ENCODE results near the gene TNRC18. TPM values are rescaled to one million over a fixed set of nuclear protein-coding genes. Genes with fewer than 3 reads are reported as not detected.
"Not testable (repeated sequence)": the region's sequence is repeated elsewhere in the genome, so short reads cannot be mapped to it uniquely, and the experiment has no call there.

Gene TNRC18
- total RNA-seq, 4 donors from 2014 or later, result 79.9 to 160 (median 91.3) TPM

DNA sequence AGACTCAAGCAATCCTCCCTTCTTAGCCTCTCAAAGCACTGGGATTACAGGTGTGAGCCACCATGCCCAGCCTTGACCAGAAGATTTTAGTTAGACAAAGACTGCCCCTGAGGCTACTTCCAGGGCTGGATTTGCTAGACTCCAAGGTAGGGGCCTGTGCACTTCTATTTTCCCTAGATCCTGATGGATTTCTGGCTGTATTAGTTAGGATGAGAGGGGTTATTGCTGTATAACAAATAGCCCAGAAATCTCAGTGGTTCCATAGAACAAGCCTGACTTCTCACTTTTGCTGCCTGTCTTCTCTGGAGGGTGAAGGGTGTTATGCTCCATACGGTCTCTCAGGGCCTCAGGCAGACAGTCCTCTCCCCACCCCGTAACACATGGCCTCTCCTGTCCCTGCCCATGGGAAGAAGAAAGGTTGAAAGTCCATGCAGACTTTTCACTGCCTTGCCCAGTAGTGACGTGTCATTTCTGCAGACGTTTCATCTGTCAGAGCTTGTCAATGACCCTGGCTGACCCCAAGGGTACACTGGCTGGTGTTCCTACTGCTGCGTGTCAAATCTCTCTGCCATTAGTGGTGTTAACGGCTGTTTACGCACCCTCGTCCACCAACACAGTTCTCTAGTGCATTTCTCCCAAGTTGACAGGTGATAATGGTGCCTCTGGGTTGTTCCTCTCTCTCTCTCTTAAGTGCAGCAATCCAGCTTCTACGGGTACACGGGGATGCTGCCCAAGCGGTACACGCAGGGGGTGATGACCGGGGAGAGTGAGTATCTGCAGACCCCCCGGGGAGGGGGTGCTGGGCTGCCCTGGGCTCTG is 129.3 kb downstream of the TNRC18 start:
- H3K4me3 ChIP-seq (ENCODE audit: low read depth, poor library complexity, severe bottlenecking), result no peak overlapping the region
- TF ChIP-seq POLR2A (IDR thresholded peaks at IDR 0.05), result no peak
- no peak for TF ChIP-seq CTCF (IDR thresholded peaks at IDR 0.05)
- intact Hi-C loops (cut with DNase I; ENCODE audit: low total_unique reads), result no loop called here
- DNase-seq (ENCODE audit: low spot score in 2 of 2), result no peak
- WGBS, 2 donors, result 83 to 88% methylated on average over 13 to 14 of the region's 14 CpGs

DNA sequence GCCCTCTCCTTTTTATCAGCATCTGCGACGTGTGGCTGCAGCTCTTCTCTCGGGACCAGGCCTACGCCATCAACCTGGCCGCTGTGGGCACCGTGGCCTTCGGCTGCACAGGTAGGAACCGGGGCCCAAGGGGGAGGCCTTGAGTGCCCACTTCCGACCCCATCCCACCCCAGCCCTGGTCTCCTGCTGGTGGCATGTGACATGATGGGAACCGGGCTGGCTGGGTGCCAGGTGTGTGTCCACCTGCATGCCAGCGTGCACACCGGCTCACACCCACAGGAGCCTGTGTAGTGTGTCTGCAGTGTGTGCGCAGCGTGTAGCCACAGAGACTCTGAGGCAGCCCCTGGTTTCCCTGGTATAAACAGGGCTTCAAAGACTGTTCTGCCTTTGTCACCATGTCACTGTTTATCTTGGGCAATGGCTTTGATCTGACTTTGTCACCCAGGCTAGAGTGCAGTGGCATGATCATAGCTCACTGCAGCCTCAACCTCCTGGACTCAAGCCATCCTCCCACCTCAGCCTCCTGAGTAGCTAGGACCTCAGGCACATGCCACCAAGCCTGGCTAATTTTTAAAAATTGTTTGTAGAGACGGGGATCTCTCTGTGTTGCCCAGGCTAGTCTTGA is 131.8 kb downstream of the TNRC18 start:
- H3K4me3 ChIP-seq (ENCODE audit: low read depth, poor library complexity, severe bottlenecking); intact Hi-C loops (cut with DNase I; ENCODE audit: low total_unique reads); DNase-seq (ENCODE audit: low spot score in 2 of 2): not testable (repeated sequence)
- WGBS, 2 donors, result 87 to 90% methylated on average over 13 to 15 of the region's 15 CpGs

DNA sequence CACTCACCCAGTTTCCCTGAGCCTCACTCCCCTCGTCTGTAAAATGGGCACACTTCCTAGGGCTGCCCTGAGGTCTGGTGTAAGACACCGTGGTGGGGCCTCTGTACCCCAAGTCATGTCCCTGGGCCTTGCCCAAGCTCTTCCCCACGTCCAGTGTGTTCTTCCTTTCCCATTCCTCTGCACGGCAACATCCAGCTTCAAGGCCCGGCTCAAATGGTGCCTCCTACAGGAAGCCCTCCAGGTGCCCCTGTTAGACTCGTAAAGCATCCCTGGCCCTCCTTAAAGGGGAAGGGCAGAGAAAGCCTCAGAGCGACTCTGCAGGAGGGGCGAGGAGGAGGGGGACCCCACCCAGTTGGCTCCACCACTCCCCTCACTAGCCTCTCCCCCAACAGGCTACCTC is 132.3 kb downstream of the TNRC18 start:
- DNase-seq (ENCODE audit: low spot score in 2 of 2), result no peak
- no peak overlapping the region for H3K4me3 ChIP-seq (ENCODE audit: low read depth, poor library complexity, severe bottlenecking)
- TF ChIP-seq POLR2A (IDR thresholded peaks at IDR 0.05), result no peak
- no peak for TF ChIP-seq CTCF (IDR thresholded peaks at IDR 0.05)
- intact Hi-C loops (cut with DNase I; ENCODE audit: low total_unique reads), result no loop called here
- WGBS, 2 donors, result 79 to 85% methylated on average over 8 of the region's 8 CpGs

DNA sequence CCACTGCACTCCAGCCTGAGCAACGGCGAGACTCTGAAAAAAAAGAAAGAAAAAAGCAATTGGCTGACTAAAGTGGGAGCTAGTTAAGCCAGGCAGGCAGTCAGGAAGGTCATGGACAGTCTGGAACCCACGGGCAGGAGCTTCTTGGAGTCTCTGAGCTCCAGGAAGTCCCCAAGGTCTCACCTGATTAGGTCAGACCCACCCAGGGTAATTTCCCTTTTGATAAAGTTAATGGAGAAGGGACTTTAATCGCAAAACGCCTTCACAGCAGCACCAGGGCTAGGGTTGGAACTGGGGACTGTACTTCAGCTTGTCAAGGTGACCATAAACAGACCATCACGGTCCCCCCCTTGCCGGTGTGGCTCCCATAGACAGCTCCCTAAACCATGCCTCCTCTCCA is 134.3 kb downstream of the TNRC18 start:
- intact Hi-C loops (cut with DNase I; ENCODE audit: low total_unique reads), result no loop called here
- TF ChIP-seq CTCF (IDR thresholded peaks at IDR 0.05), result no peak
- TF ChIP-seq POLR2A (IDR thresholded peaks at IDR 0.05), result no peak

DNA sequence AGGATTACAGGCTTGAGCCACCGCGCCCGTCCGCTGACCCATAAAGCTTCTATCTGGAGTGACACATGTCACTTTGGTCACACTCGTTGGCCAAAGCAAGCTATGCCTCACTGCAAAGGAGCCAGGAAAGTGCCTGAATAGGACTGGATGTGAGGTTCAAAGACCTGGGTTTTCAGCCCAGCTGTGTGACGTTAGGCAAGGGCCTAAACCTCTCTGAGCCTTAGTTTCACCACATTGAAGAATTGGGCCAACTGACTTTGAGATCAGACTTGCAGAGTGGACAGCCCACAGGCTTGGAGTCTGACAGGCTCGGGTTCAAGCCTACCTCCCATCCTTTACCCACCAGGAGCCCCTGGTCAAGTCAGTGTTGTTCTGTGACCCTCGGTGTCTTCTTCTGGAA is 135.1 kb downstream of the TNRC18 start:
- WGBS, 2 donors, result 87 to 94% methylated on average over 8 of the region's 8 CpGs
- intact Hi-C loops (cut with DNase I; ENCODE audit: low total_unique reads), result not testable (repeated sequence)

More for the DNA sequence above, 134.3 kb downstream of the TNRC18 start:
- WGBS, 2 donors, result 88 to 91% methylated on average over 7 of the region's 7 CpGs
- no peak overlapping the region for H3K4me3 ChIP-seq (ENCODE audit: low read depth, poor library complexity, severe bottlenecking)
- no peak for DNase-seq (ENCODE audit: low spot score in 2 of 2)

DNA sequence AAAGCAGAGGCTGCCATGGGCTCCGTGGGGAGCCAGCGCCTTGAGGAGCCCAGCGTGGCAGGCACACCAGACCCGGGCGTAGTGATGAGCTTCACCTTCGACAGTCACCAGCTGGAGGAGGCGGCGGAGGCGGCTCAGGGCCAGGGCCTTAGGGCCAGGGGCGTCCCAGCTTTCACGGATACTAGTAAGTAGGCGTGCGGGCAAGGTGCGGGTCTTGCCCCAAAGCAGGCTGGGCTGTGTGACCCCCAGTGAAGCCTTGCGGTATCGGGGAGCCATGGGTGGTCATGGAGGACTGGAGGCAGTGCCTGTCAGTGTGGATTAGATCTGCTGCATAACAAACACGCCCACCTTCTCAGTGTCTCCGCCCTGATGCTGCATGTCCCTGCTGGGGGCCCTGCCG is 135.8 kb downstream of the TNRC18 start:
- WGBS, 2 donors, result 96 to 97% methylated on average over 13 to 18 of the region's 19 CpGs
- TF ChIP-seq POLR2A (IDR thresholded peaks at IDR 0.05) (no peak), CTCF (IDR thresholded peaks at IDR 0.05) (no peak)
- DNase-seq (ENCODE audit: low spot score in 2 of 2), result no peak
- H3K4me3 ChIP-seq (ENCODE audit: low read depth, poor library complexity, severe bottlenecking), result no peak overlapping the region
- intact Hi-C loops (cut with DNase I; ENCODE audit: low total_unique reads), result no loop called here

More for the DNA sequence above, 135.1 kb downstream of the TNRC18 start:
- not testable (repeated sequence) for DNase-seq (ENCODE audit: low spot score in 2 of 2); H3K4me3 ChIP-seq (ENCODE audit: low read depth, poor library complexity, severe bottlenecking)

DNA sequence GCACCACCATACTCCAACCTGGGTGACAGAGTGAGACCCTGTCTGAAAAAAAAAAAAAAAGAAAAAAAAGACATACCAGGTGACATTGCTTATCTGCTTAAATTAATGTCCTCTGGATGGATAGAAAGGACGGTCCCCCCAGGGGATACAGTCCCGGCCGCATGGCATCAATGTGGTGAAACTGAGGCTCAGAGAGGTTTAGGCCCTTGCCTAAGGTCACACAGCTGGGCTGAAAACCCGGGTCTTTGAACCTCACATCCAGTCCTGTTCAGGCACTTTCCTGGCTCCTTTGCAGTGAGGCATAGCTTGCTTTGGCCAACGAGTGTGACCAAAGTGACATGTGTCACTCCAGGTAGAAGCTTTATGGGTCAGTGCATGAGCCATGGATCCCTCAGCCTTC is 136.3 kb downstream of the TNRC18 start:
- intact Hi-C loops (cut with DNase I; ENCODE audit: low total_unique reads); DNase-seq (ENCODE audit: low spot score in 2 of 2); H3K4me3 ChIP-seq (ENCODE audit: low read depth, poor library complexity, severe bottlenecking): not testable (repeated sequence)
- WGBS, 2 donors, result 80 to 84% methylated on average over 5 of the region's 5 CpGs

Data from lower leg skin (tissue), 4 donors.